CD8-positive, alpha-beta memory T cell (primary cell): Measurements from ENCODE around the gene C14orf132. TPM values are rescaled to one million over a fixed set of nuclear protein-coding genes. Genes with fewer than 3 reads are reported as not detected.

Experiments used
- CTCF ChIA-PET: fragments of 350-600 bp; sonication (Branson Sonifier 250); formaldehyde crosslinking; loops from one replicate; lab custom pipeline; 2021; ENCODE audit warnings: antibody characterized with exemption; lab: Charles Lee
- POLR2A ChIA-PET: fragments of 350-600 bp; sonication (Branson Sonifier 250); formaldehyde crosslinking; loops from one replicate; lab custom pipeline; 2021; ENCODE audit warnings: antibody characterized with exemption; lab: Charles Lee
- DNase-seq, 5 donors: peaks; one replicate each; pipeline versions ENCODE4 v3.0.0 to v3.0.0-alpha.2; 2020 to 2022; ENCODE audit warnings: mixed read lengths in 1 of 5
- H3K27ac ChIP-seq: one replicate; pipeline ENCODE4 v1.7.0; 2013; ENCODE audit warnings: low read depth, mild to moderate bottlenecking, low read length, moderate library complexity
- H3K27me3 ChIP-seq: 2 replicates; pipeline ENCODE4 v1.7.0; 2013; ENCODE audit warnings: low read length, mild to moderate bottlenecking; ENCODE audit not compliant: insufficient read depth, poor library complexity, severe bottlenecking
- H3K36me3 ChIP-seq: 2 replicates; pipeline ENCODE4 v1.7.0; 2013; ENCODE audit warnings: mild to moderate bottlenecking, low read length, moderate library complexity; ENCODE audit not compliant: insufficient read depth
- H3K4me1 ChIP-seq: 2 replicates; pipeline ENCODE4 v1.7.0; 2013; ENCODE audit warnings: mild to moderate bottlenecking, low read length, moderate library complexity; ENCODE audit not compliant: insufficient read depth
- H3K4me3 ChIP-seq: 2 replicates; pipeline ENCODE4 v1.7.0; 2013; ENCODE audit warnings: mild to moderate bottlenecking, low read length
- H3K9me3 ChIP-seq: 2 replicates; pipeline ENCODE4 v1.7.0; 2013; ENCODE audit warnings: mild to moderate bottlenecking, low read length
- H3K27ac Mint-ChIP-seq, 8 donors: one replicate each; pipeline ENCODE4 v1.8.0; 2020 to 2021; ENCODE audit warnings: mixed read lengths in 8 of 8, mild to moderate bottlenecking in 6 of 8, inconsistent platforms in 3 of 8, moderate library complexity in 3 of 8
- H3K27me3 Mint-ChIP-seq, 2 donors: one replicate each; pipeline ENCODE4 v1.8.0; 2020 to 2021; ENCODE audit warnings: mixed read lengths in 2 of 2, mild to moderate bottlenecking in 1 of 2, moderate library complexity in 1 of 2
- H3K36me3 Mint-ChIP-seq, 3 donors: one replicate each; pipeline ENCODE4 v1.8.0; 2020 to 2021; ENCODE audit warnings: mixed read lengths in 3 of 3, inconsistent platforms in 1 of 3, mild to moderate bottlenecking in 1 of 3
- H3K4me1 Mint-ChIP-seq, 3 donors: one replicate each; pipeline ENCODE4 v1.8.0; 2020 to 2021; ENCODE audit warnings: mixed read lengths in 3 of 3, inconsistent platforms in 1 of 3, mild to moderate bottlenecking in 1 of 3
- H3K4me3 Mint-ChIP-seq, 7 donors: one replicate each; pipeline ENCODE4 v1.8.0; 2020 to 2021; ENCODE audit warnings: mixed read lengths in 7 of 7, mild to moderate bottlenecking in 6 of 7, moderate library complexity in 4 of 7, inconsistent platforms in 2 of 7
- H3K9me3 Mint-ChIP-seq, 5 donors: one replicate each; pipeline ENCODE4 v1.8.0; 2020 to 2022; ENCODE audit warnings: mixed read lengths in 5 of 5, mild to moderate bottlenecking in 3 of 5, moderate library complexity in 2 of 5, inconsistent platforms in 1 of 5
- polyA plus RNA-seq: library from polyadenylated mRNA; unstranded; fragments of 300-500 nt; fragmentation: Illumina TruSeq; gene quantifications from one replicate; pipeline ENCODE4 v1.2.3, GENCODE V29; 2021
- total RNA-seq, 2 experiments: library from RNA; stranded (reverse); gene quantifications; one replicate each; pipeline ENCODE4 v1.2.3, GENCODE V29; 2021

The C14orf132 gene
- total and polyA plus RNA-seq, 3 experiments from 2014 or later, result 0.29 to 0.61 (median 0.58) TPM

- Histone ChIP-seq H3K36me3 (no peaks in the 10 kb centered on the region), H3K27ac (no peak overlapping the region), H3K9me3 (no peaks in the 10 kb centered on the region), H3K4me1 (no peaks in the 10 kb centered on the region), H3K4me3 (no peak overlapping the region), H3K27me3 (no peaks in the 10 kb centered on the region)
- no peaks in the 10 kb centered on the region for H3K4me1 Mint-ChIP-seq
- ChIA-PET POLR2A (no interaction called here), CTCF (no interaction called here)
- no peak for DNase-seq
- H3K9me3 Mint-ChIP-seq, result no peaks in the 10 kb centered on the region
- no peaks in the 10 kb centered on the region for H3K36me3 Mint-ChIP-seq
- no peak overlapping the region for H3K27ac Mint-ChIP-seq
- H3K27me3 Mint-ChIP-seq, result peaks cover 7 to 19% of the 10 kb centered on the region in 2 donors
- no peak overlapping the region for H3K4me3 Mint-ChIP-seq
These were observed 50.2 kb downstream of the C14orf132 start for GRCh38 chr14:96089401-96089800.

GRCh38 chr14:96090441-96091148, 51.4 kb downstream of the C14orf132 start:
- Mint-ChIP-seq H3K9me3 (no peaks in the 10 kb centered on the region), H3K27me3 (peaks cover 6 to 14% of the 10 kb centered on the region in 2 donors), H3K4me1 (no peaks in the 10 kb centered on the region), H3K27ac (peak overlapping the region in 1 of 8 donors; percentile 17), H3K36me3 (no peaks in the 10 kb centered on the region), H3K4me3 (no peak overlapping the region)
- Histone ChIP-seq H3K36me3 (no peaks in the 10 kb centered on the region), H3K27me3 (no peaks in the 10 kb centered on the region), H3K4me1 (no peaks in the 10 kb centered on the region), H3K27ac (no peak overlapping the region), H3K4me3 (no peak overlapping the region), H3K9me3 (no peaks in the 10 kb centered on the region)
- ChIA-PET POLR2A (no interaction called here), CTCF (no interaction called here)
- DNase-seq, result no peak

GRCh38 chr14:96091149-96091693, 52.1 kb downstream of the C14orf132 start:
- CTCF ChIA-PET, result no interaction called here

GRCh38 chr14:96091941-96092411, 52.8 kb downstream of the C14orf132 start:
- no peaks in the 10 kb centered on the region for H3K9me3 Mint-ChIP-seq
- Histone ChIP-seq H3K27me3 (no peaks in the 10 kb centered on the region), H3K4me3 (no peak overlapping the region), H3K36me3 (no peaks in the 10 kb centered on the region), H3K9me3 (no peaks in the 10 kb centered on the region), H3K4me1 (no peaks in the 10 kb centered on the region), H3K27ac (no peak overlapping the region)
- CTCF ChIA-PET, result no interaction called here
- H3K4me3 Mint-ChIP-seq, result no peak overlapping the region
- DNase-seq, result no peak
- POLR2A ChIA-PET, result no interaction called here
- H3K27ac Mint-ChIP-seq, result no peak overlapping the region
- peaks cover 4 to 5% of the 10 kb centered on the region in 2 donors for H3K27me3 Mint-ChIP-seq
- H3K4me1 Mint-ChIP-seq, result no peaks in the 10 kb centered on the region
- H3K36me3 Mint-ChIP-seq, result no peaks in the 10 kb centered on the region

More at GRCh38 chr14:96091149-96091693, 52.1 kb downstream of the C14orf132 start:
- Mint-ChIP-seq H3K36me3 (no peaks in the 10 kb centered on the region), H3K9me3 (no peaks in the 10 kb centered on the region), H3K27ac (no peak overlapping the region), H3K4me1 (no peaks in the 10 kb centered on the region), H3K4me3 (no peak overlapping the region), H3K27me3 (peaks cover 6 to 8% of the 10 kb centered on the region in 2 donors)
- no peaks in the 10 kb centered on the region for H3K9me3 ChIP-seq
- POLR2A ChIA-PET, result no interaction called here
- H3K27ac ChIP-seq, result no peak overlapping the region
- H3K27me3 ChIP-seq, result no peaks in the 10 kb centered on the region
- no peaks in the 10 kb centered on the region for H3K4me1 ChIP-seq
- no peak for DNase-seq
- H3K36me3 ChIP-seq, result no peaks in the 10 kb centered on the region
- no peak overlapping the region for H3K4me3 ChIP-seq

GRCh38 chr14:96092936-96093335, 53.8 kb downstream of the C14orf132 start:
- peaks cover 4% of the 10 kb centered on the region in 2 donors for H3K27me3 Mint-ChIP-seq
- Histone ChIP-seq H3K27me3 (no peaks in the 10 kb centered on the region), H3K36me3 (no peaks in the 10 kb centered on the region), H3K4me1 (no peaks in the 10 kb centered on the region), H3K27ac (no peak overlapping the region), H3K9me3 (no peaks in the 10 kb centered on the region), H3K4me3 (no peak overlapping the region)
- DNase-seq, result no peak
- no peaks in the 10 kb centered on the region for H3K9me3 Mint-ChIP-seq
- no peak overlapping the region for H3K27ac Mint-ChIP-seq
- no peaks in the 10 kb centered on the region for H3K4me1 Mint-ChIP-seq
- ChIA-PET CTCF (no interaction called here), POLR2A (no interaction called here)
- H3K4me3 Mint-ChIP-seq, result no peak overlapping the region
- no peaks in the 10 kb centered on the region for H3K36me3 Mint-ChIP-seq

- ChIA-PET CTCF (no interaction called here), POLR2A (no interaction called here)
- Mint-ChIP-seq H3K27ac (no peak overlapping the region), H3K36me3 (no peaks in the 10 kb centered on the region), H3K4me1 (no peaks in the 10 kb centered on the region), H3K4me3 (no peak overlapping the region), H3K27me3 (peaks cover 4 to 10% of the 10 kb centered on the region in 2 donors), H3K9me3 (peaks cover 0 to 2% (median 0%) of the 10 kb centered on the region in 5 donors)
- H3K27ac ChIP-seq, result no peak overlapping the region
- no peaks in the 10 kb centered on the region for H3K27me3 ChIP-seq
- DNase-seq, result no peak
- no peaks in the 10 kb centered on the region for H3K36me3 ChIP-seq
- H3K4me3 ChIP-seq, result no peak overlapping the region
- H3K4me1 ChIP-seq, result no peaks in the 10 kb centered on the region
- H3K9me3 ChIP-seq, result no peaks in the 10 kb centered on the region
These were observed 55.0 kb downstream of the C14orf132 start for GRCh38 chr14:96094211-96094610.

GRCh38 chr14:96094656-96095055, 55.5 kb downstream of the C14orf132 start:
- Histone ChIP-seq H3K4me3 (no peak overlapping the region), H3K27ac (no peak overlapping the region), H3K4me1 (no peaks in the 10 kb centered on the region), H3K36me3 (no peaks in the 10 kb centered on the region), H3K9me3 (no peaks in the 10 kb centered on the region), H3K27me3 (no peaks in the 10 kb centered on the region)
- Mint-ChIP-seq H3K4me3 (no peak overlapping the region), H3K4me1 (no peaks in the 10 kb centered on the region), H3K9me3 (peaks cover 0 to 2% (median 0%) of the 10 kb centered on the region in 5 donors), H3K27ac (no peak overlapping the region), H3K27me3 (peaks cover 4 to 12% of the 10 kb centered on the region in 2 donors), H3K36me3 (no peaks in the 10 kb centered on the region)
- ChIA-PET CTCF (no interaction called here), POLR2A (no interaction called here)
- no peak for DNase-seq

- ChIA-PET CTCF (no interaction called here), POLR2A (no interaction called here)
- Histone ChIP-seq H3K4me3 (no peak overlapping the region), H3K27me3 (no peaks in the 10 kb centered on the region), H3K27ac (no peak overlapping the region), H3K4me1 (no peaks in the 10 kb centered on the region), H3K9me3 (no peaks in the 10 kb centered on the region), H3K36me3 (no peaks in the 10 kb centered on the region)
- Mint-ChIP-seq H3K27ac (no peak overlapping the region), H3K4me1 (no peaks in the 10 kb centered on the region), H3K4me3 (no peak overlapping the region), H3K36me3 (no peaks in the 10 kb centered on the region), H3K9me3 (peaks cover 0 to 2% (median 0%) of the 10 kb centered on the region in 5 donors), H3K27me3 (peaks cover 4 to 15% of the 10 kb centered on the region in 2 donors)
- DNase-seq, result no peak
These were observed 55.9 kb downstream of the C14orf132 start for GRCh38 chr14:96095058-96095457.
